DOHH2 (cell line): ENCODE data around the gene SPSB1.
"Not testable (repeated sequence)": the region's sequence is repeated elsewhere in the genome, so short reads cannot be mapped to it uniquely, and the experiment has no call there.

Source experiments
- H3F3A ChIP-seq: fragments of 200-600 bp; sonication (generic), shearing (Covaris generic); 2 replicates; pipeline ENCODE4 v1.6.0; 2016; ENCODE audit warnings: antibody characterized with exemption, mild to moderate bottlenecking; ENCODE audit not compliant: control insufficient read depth, insufficient read depth
- H3K27ac ChIP-seq: fragments of 200-600 bp; sonication (generic); 2 replicates; pipeline ENCODE4 v1.5.1; 2014; ENCODE audit warnings: low read depth, mild to moderate bottlenecking, low read length, moderate library complexity
- H3K27me3 ChIP-seq: fragments of 200-600 bp; sonication (generic); 2 replicates; pipeline ENCODE4 v1.6.1; 2014; ENCODE audit warnings: mild to moderate bottlenecking, low read length, mixed read lengths; ENCODE audit not compliant: control insufficient read depth
- H3K36me3 ChIP-seq: fragments of 200-600 bp; sonication (generic); 2 replicates; pipeline ENCODE4 v1.6.1; 2014; ENCODE audit warnings: mild to moderate bottlenecking, low read length, moderate library complexity, mixed read lengths; ENCODE audit not compliant: control insufficient read depth
- H3K4me1 ChIP-seq: fragments of 200-600 bp; sonication (generic); 2 replicates; pipeline ENCODE4 v1.6.1; 2014; ENCODE audit warnings: mild to moderate bottlenecking, low read length, mixed read lengths; ENCODE audit not compliant: control insufficient read depth
- H3K4me2 ChIP-seq: fragments of 200-600 bp; sonication (generic); 2 replicates; pipeline ENCODE4 v1.6.0; 2014; ENCODE audit warnings: mild to moderate bottlenecking, low read length, moderate library complexity
- H3K4me3 ChIP-seq: fragments of 200-600 bp; sonication (generic); 2 replicates; pipeline ENCODE4 v1.5.1; 2014; ENCODE audit warnings: mild to moderate bottlenecking, low read length, mixed read lengths
- H3K79me2 ChIP-seq: fragments of 200-600 bp; sonication (generic); 2 replicates; pipeline ENCODE4 v1.6.1; 2014; ENCODE audit warnings: mild to moderate bottlenecking, low read length, mixed read lengths; ENCODE audit not compliant: control insufficient read depth
- H3K9me2 ChIP-seq: fragments of 200-600 bp; sonication (generic); replicated peaks from 2 replicates; pipeline ENCODE4 v1.6.1; 2014; ENCODE audit warnings: mild to moderate bottlenecking, low read length, mixed read lengths; ENCODE audit not compliant: control insufficient read depth
- H3K9me3 ChIP-seq: fragments of 200-600 bp; sonication (generic); 2 replicates; pipeline ENCODE4 v1.6.1; 2014; ENCODE audit warnings: antibody characterized with exemption, low read length, mixed read lengths; ENCODE audit not compliant: control insufficient read depth, insufficient read depth
- H4K20me1 ChIP-seq: fragments of 200-600 bp; sonication (generic); 2 replicates; pipeline ENCODE4 v1.6.0; 2014; ENCODE audit warnings: low read depth, mild to moderate bottlenecking, antibody characterized with exemption, low read length, moderate library complexity; ENCODE audit not compliant: control insufficient read depth, insufficient read depth
- CTCF ChIP-seq: fragments of 200-600 bp; sonication (generic); IDR thresholded peaks from one replicate; pipeline ENCODE4 v1.5.1; 2014; ENCODE audit warnings: antibody characterized with exemption, mild to moderate bottlenecking, low read depth, low read length; ENCODE audit not compliant: poor library complexity, severe bottlenecking
- EZH2phosphoT487 ChIP-seq: fragments of 200-600 bp; sonication (generic); IDR thresholded peaks from 2 replicates; pipeline ENCODE4 v1.6.1; 2017; ENCODE audit warnings: borderline replicate concordance, mild to moderate bottlenecking, antibody characterized with exemption, low read length, moderate library complexity, mixed read lengths

The SPSB1 gene

GRCh38 chr1:9382643-9383491 lies 90.2 kb downstream of the SPSB1 start:
- H3K36me3 ChIP-seq: no peaks in the 10 kb centered on the region
- no peaks in the 10 kb centered on the region for H4K20me1 ChIP-seq
- H3K4me1 ChIP-seq: peaks cover 7% of the 10 kb centered on the region
- H3K9me2 ChIP-seq: no peaks in the 10 kb centered on the region
- H3K4me2 ChIP-seq: no peak overlapping the region
- H3K9me3 ChIP-seq: no peaks in the 10 kb centered on the region
- no peaks in the 10 kb centered on the region for H3K79me2 ChIP-seq
- H3K4me3 ChIP-seq: no peak overlapping the region
- no peaks in the 10 kb centered on the region for H3K27me3 ChIP-seq
- no peak overlapping the region for H3K27ac ChIP-seq
- TF ChIP-seq CTCF (no peak), EZH2phosphoT487 (no peak)
- no peaks in the 10 kb centered on the region for H3F3A ChIP-seq

- no peaks in the 10 kb centered on the region for H3K79me2 ChIP-seq
These were observed 91.4 kb downstream of the SPSB1 start for GRCh38 chr1:9384128-9384527.

GRCh38 chr1:9384751-9385245 lies 92.1 kb downstream of the SPSB1 start:
- H3K4me1 ChIP-seq: peaks cover 10% of the 10 kb centered on the region
- no peak overlapping the region for H3K27ac ChIP-seq
- TF ChIP-seq EZH2phosphoT487 (no peak), CTCF (no peak)
- no peaks in the 10 kb centered on the region for H3F3A ChIP-seq
- no peaks in the 10 kb centered on the region for H4K20me1 ChIP-seq
- H3K9me2 ChIP-seq: no peaks in the 10 kb centered on the region
- no peaks in the 10 kb centered on the region for H3K27me3 ChIP-seq
- H3K36me3 ChIP-seq: no peaks in the 10 kb centered on the region
- H3K4me2 ChIP-seq: no peak overlapping the region
- no peaks in the 10 kb centered on the region for H3K79me2 ChIP-seq
- no peaks in the 10 kb centered on the region for H3K9me3 ChIP-seq
- no peak overlapping the region for H3K4me3 ChIP-seq

More at GRCh38 chr1:9384128-9384527, 91.4 kb downstream of the SPSB1 start:
- no peak overlapping the region for H3K4me3 ChIP-seq
- H4K20me1 ChIP-seq: no peaks in the 10 kb centered on the region
- TF ChIP-seq CTCF: no peak
- TF ChIP-seq EZH2phosphoT487: no peak
- no peaks in the 10 kb centered on the region for H3K9me2 ChIP-seq
- H3K27me3 ChIP-seq: no peaks in the 10 kb centered on the region
- no peaks in the 10 kb centered on the region for H3F3A ChIP-seq
- H3K4me1 ChIP-seq: peaks cover 7% of the 10 kb centered on the region
- no peaks in the 10 kb centered on the region for H3K9me3 ChIP-seq
- no peak overlapping the region for H3K4me2 ChIP-seq
- no peak overlapping the region for H3K27ac ChIP-seq
- H3K36me3 ChIP-seq: no peaks in the 10 kb centered on the region

GRCh38 chr1:9385392-9385791 lies 92.7 kb downstream of the SPSB1 start:
- not testable (repeated sequence) for H3K9me2 ChIP-seq, H3K4me2 ChIP-seq, H3K9me3 ChIP-seq, H4K20me1 ChIP-seq, H3K36me3 ChIP-seq, H3K4me3 ChIP-seq, H3K4me1 ChIP-seq, H3F3A ChIP-seq, H3K27me3 ChIP-seq, H3K79me2 ChIP-seq, H3K27ac ChIP-seq
